ENCODE measurements around the gene LIN9. TPM values are rescaled to one million over a fixed set of nuclear protein-coding genes. Genes with fewer than 3 reads are reported as not detected.

Gene LIN9
- total and polyA plus RNA-seq, 2 experiments from 2014 or later: 11.8 to 16.9 TPM

- 0 out of 2 replicates have a peak, but pooled peaks cover 4% of the 10 kb centered on the region for H3K9me2 ChIP-seq (ENCODE audit: insufficient read depth)
- ATAC-seq (no peak), DNase-seq (ENCODE audit: low spot score) (no peak)
- no peak overlapping the region for H3K4me2 ChIP-seq
- no peak overlapping the region for H3K27ac Mint-ChIP-seq
- H3K4me1 Mint-ChIP-seq: peaks cover 7% of the 10 kb centered on the region
- H3K27ac ChIP-seq (ENCODE audit: low read depth): no peak overlapping the region
- H4K20me1 ChIP-seq (replicated peaks; ENCODE audit: insufficient read depth): no peaks in the 10 kb centered on the region; the same call in 1 of the 2 replicates
- H3K27me3 Mint-ChIP-seq (ENCODE audit: insufficient read depth, low read depth, poor library complexity): peaks cover 2% of the 10 kb centered on the region
- TF ChIP-seq ETS1 (IDR thresholded peaks at IDR 0.05) (no peak), ZNF462 (CRISPR knock-in tag; IDR thresholded peaks at IDR 0.05) (no peak), ZNF331 (CRISPR knock-in tag; IDR thresholded peaks at IDR 0.05; ENCODE audit: low read depth) (no peak), CTCF (conservative IDR thresholded peaks at IDR 0.05; ENCODE audit: low read depth in 2 of 2) (no peak)
- no peaks in the 10 kb centered on the region; the same call in 1 of the 2 replicates for H3K4me1 ChIP-seq (ENCODE audit: insufficient read depth)
- no peaks in the 10 kb centered on the region for H3K79me2 ChIP-seq (replicated peaks; ENCODE audit: insufficient read depth)
- H3K4me3 Mint-ChIP-seq: no peak overlapping the region
- 0 out of 2 replicates have a peak overlapping the region, but pooled peaks have one; percentile 23 for H2AFZ ChIP-seq
- no peaks in the 10 kb centered on the region; the same call in 1 of the 2 replicates for H3F3A ChIP-seq (replicated peaks; ENCODE audit: low read depth)
- no peak overlapping the region for H3K4me3 ChIP-seq
- no peaks in the 10 kb centered on the region for H3K9me3 Mint-ChIP-seq
- no peaks in the 10 kb centered on the region for H3K36me3 Mint-ChIP-seq (ENCODE audit: low read depth)
- no peaks in the 10 kb centered on the region for H3K27me3 ChIP-seq (ENCODE audit: insufficient read depth)
- H3K36me3 ChIP-seq (ENCODE audit: insufficient read depth): no peaks in the 10 kb centered on the region
Measured at GRCh38 chr1:226349081-226349480, 40.1 kb upstream of the LIN9 start.

Data from GM23338 (cell line).